WI38 (cell line): ENCODE results near the gene KRT14.
"Not testable (repeated sequence)": the region's sequence is repeated elsewhere in the genome, so short reads cannot be mapped to it uniquely, and the experiment has no call there.

Experiments used
- H3K4me3 ChIP-seq: 2 replicates; pipeline ENCODE4 v1.5.1; 2011; ENCODE audit warnings: low read depth, mild to moderate bottlenecking, control low read depth, low read length
- CTCF ChIP-seq: IDR thresholded peaks from 2 replicates; pipeline ENCODE4 v1.5.1; 2012; ENCODE audit warnings: low read depth, mild to moderate bottlenecking, control low read depth, low read length

KRT14 gene

GRCh38 chr17:41631025-41631897 lies 44.6 kb upstream of the KRT14 start:
- no peak for TF ChIP-seq CTCF
- no peak overlapping the region for H3K4me3 ChIP-seq

DNA sequence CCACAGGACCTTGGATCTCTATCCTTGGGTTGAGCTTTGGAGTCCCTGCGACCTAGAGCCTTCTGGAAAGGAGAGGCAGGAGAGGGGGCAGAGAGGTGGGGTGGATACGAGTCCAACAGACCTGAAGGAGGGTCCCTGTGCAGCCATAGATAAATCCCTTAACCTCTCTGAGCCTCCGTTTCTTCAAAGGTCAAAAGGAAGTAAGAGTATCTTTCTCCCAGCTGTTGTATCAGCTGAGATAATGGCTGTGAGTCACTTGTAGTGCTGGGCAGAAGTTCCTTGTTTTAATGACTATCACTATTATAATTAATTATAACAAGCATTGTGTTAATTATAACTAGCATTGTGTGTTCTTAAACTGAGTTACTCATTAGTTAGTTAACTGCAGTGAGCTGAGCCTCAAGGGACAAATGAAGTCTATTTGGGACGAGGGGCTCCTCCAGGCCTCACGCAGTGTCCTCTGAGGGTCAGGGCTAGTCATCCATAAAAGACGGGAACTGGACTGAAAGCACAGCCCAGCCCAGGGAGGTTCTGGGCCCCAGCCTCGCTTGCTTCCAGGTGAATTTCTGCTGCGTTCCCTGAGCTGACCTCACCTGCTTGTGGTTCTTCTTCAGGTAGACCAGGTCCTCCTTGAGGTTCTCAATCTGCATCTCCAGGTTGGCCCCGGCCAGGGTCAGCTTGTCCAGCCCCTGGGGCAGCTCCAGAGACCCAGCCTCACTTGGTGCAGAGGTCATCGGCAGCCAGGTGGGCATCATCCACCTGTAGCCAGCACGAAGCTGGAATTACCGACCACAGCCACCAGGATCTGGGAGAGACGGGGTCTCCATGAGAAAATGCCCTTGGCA lies 43.4 kb upstream of the KRT14 start:
- no peak for TF ChIP-seq CTCF

GRCh38 chr17:41629316-41629715 lies 42.6 kb upstream of the KRT14 start:
- H3K4me3 ChIP-seq: no peak overlapping the region
- no peak for TF ChIP-seq CTCF

More for the DNA sequence above, 43.4 kb upstream of the KRT14 start:
- H3K4me3 ChIP-seq: no peak overlapping the region

DNA sequence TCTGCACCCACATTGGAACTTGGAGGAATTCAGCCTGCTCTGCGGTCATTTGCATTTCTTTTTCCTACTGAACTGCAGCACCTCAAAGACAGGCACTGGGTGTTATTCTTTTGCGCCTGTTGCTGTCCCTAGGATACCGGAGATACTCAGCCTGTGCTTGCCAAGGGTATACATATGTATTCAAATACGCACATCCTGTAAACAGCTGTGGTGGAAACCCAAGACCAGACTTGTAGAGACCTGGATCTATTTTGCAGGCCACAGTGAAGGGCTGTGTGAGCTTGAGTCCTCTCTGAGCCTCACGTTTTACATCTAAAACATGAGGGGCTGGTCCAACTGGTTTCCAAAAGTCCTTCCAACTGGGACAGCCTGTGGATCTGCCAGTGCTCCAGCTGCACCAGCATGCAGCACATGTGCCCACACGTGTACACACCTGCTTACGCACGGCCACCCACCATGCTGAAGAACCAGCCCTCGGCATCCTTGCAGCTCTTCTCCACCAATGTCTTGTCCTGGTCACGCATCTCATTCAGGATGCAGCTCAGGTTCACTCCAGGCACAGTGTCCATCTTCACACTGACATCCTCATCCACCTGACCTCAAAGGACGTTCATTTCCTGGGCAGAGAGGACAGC lies 42.0 kb upstream of the KRT14 start:
- not testable (repeated sequence) for H3K4me3 ChIP-seq

DNA sequence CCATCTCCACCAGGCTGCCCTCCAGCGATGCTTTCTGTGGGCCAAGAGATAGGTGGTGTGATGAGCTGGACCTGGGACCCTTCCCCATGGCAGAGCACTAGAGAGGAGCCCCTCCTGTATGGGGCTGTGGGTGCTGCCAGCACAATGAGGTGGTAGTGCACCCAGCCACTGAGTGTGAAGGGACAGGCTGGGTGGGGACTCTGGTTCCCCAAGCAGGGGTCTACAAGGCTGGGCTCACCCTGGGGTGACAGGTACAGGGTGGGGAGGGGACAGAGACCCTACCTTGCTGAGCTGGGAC lies 41.3 kb upstream of the KRT14 start:
- H3K4me3 ChIP-seq: not testable (repeated sequence)

- no peak for TF ChIP-seq CTCF
- no peak overlapping the region for H3K4me3 ChIP-seq
These were observed 40.8 kb upstream of the KRT14 start for GRCh38 chr17:41627316-41628072.

DNA sequence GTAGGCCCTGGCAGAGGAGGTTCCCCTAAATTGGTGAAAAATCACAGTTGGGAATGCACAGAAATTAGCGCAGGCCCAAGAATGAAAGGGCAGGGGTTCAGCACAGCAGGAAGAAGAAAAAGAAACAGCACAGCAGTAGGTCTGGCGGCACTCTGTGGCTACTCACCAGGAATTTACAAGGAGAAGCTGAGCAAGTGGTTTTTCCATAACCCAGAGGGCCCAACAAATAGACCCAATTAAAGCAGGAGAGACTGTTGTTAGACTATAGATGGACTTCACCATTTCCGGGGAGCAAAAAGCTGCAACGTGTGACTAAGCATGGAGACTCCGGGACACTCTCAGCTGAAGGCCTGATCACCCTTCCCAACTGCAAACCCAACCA lies 40.2 kb upstream of the KRT14 start:
- H3K4me3 ChIP-seq: not testable (repeated sequence)

DNA sequence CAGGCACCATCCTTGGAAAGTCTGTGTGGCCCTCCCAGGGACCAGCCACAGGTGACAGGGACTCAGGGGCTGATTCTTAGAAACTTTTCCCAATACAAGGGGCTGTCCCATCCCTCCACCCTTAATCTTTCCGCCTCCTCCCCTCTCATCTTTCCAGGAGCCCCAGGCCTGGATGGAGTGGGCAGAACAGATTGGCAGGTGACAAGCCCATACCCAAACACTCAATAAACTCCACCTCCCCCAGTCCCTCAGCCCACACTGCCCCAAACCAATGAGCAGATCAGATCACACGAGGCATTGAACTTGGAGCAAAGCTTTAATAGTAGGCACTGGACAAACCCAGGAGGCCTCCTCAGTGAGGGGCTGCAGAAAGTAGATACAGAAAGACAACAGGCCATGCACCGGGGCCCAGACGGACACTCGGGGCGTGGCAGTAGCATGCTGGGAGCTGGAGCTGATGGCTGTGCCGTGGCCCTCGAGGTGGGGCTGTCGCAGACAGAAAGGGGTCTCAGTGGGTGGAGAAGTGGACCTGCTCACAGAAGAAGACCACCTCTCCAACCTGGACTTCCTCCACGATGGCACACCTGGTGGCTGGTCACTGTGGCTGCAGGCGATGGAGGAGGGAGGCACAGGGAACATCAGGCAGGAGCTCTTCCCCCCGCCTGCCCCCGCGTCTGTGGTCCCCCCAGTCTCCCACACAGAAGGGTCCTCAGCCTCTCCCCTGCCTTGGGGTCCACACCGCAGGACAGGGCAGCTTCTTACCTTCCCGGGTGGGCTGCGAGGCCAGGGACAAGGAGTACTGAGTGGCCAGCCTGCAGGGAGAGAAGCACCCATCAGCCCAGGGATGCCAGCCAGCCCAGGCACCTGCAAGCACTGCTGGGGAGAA lies 39.6 kb upstream of the KRT14 start:
- H3K4me3 ChIP-seq: not testable (repeated sequence)
